ENCODE measurements around the gene TRA2A. TPM values are rescaled to one million over a fixed set of nuclear protein-coding genes. Genes with fewer than 3 reads are reported as not detected.

The TRA2A gene
- total and polyA plus RNA-seq, 2 of the 13 experiments (the other 11 are each of a cell fraction or from before 2014, with no cell fraction given), result 39.1 to 41.6 TPM

DNA sequence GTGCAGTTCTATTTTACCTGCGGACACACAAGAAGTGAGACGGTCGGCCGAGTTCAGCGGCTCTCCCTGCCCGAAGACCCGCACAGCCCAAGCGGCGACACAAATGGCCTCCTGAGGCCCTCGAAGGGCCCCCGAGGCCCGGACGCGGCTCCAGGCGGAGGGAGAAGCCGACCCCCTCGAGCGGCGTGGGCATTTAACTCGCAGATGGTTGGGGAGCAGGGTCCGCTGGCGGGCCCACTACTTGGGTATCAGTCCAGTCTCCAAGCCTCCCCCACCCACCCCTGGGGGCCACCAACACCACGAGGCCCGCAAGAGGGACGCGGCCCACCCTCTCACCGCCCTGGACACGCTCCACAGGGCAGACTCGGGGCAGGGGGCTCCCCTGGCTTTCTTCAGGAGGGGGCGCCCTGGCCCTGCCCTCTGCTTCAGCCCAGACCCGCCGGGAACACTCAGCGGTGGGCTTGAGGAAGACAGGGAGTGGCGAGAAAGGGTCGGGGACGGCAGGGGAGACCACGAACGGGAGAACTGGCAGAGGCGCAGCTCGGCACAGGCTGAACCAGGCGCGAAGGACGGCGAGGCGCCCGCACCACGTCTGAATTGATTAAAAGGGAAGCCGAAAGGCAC is 63.1 kb downstream of the TRA2A start (continued):
- TF ChIP-seq, protein P1, sequence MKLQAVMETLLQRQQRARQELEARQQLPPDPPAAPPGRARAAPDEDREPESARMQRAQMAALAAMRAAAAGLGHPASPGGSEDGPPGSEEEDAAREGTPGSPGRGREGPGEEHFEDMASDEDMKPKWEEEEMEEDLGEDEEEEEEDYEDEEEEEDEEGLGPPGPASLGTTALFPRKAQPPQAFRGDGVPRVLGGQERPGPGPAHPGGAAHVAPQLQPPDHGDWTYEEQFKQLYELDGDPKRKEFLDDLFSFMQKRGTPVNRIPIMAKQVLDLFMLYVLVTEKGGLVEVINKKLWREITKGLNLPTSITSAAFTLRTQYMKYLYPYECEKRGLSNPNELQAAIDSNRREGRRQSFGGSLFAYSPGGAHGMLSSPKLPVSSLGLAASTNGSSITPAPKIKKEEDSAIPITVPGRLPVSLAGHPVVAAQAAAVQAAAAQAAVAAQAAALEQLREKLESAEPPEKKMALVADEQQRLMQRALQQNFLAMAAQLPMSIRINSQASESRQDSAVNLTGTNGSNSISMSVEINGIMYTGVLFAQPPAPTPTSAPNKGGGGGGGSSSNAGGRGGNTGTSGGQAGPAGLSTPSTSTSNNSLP (IDR thresholded peaks at IDR 0.05; ENCODE audit: low read depth, low read length), result no peak
- TF ChIP-seq, protein P2, sequence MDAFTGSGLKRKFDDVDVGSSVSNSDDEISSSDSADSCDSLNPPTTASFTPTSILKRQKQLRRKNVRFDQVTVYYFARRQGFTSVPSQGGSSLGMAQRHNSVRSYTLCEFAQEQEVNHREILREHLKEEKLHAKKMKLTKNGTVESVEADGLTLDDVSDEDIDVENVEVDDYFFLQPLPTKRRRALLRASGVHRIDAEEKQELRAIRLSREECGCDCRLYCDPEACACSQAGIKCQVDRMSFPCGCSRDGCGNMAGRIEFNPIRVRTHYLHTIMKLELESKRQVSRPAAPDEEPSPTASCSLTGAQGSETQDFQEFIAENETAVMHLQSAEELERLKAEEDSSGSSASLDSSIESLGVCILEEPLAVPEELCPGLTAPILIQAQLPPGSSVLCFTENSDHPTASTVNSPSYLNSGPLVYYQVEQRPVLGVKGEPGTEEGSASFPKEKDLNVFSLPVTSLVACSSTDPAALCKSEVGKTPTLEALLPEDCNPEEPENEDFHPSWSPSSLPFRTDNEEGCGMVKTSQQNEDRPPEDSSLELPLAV (CRISPR knock-in tag; conservative IDR thresholded peaks at IDR 0.05; ENCODE audit: low read depth), result no peak
- TF ChIP-seq ZNF225 (CRISPR knock-in tag; IDR thresholded peaks at IDR 0.05) (no peak), ZNF766 (CRISPR knock-in tag; IDR thresholded peaks at IDR 0.05; ENCODE audit: borderline replicate concordance) (no peak), KLF15 (CRISPR knock-in tag; IDR thresholded peaks at IDR 0.05; ENCODE audit: borderline replicate concordance) (no peak), CREBL2 (CRISPR knock-in tag; IDR thresholded peaks at IDR 0.05; ENCODE audit: borderline replicate concordance) (no peak), TBX3 (IDR thresholded peaks at IDR 0.05; ENCODE audit: borderline replicate concordance) (no peak), ZBTB20 (CRISPR knock-in tag; IDR thresholded peaks at IDR 0.05; ENCODE audit: borderline replicate concordance, low read depth) (no peak; the same call in 1 of the 2 replicates)

All from HepG2 (cell line).